GM12875 (cell line): ENCODE results near the gene ARHGAP45.

Experiments used
- H3K4me3 ChIP-seq: one replicate; pipeline ENCODE4 v1.5.1; 2011; ENCODE audit warnings: low read depth, low read length, control low read depth
- TF ChIP-seq, protein P1 (sequence below): IDR thresholded peaks from 2 replicates; pipeline ENCODE4 v1.5.1; 2011; ENCODE audit warnings: low read depth, mild to moderate bottlenecking, control low read depth, inconsistent platforms, low read length, moderate library complexity, borderline replicate concordance; ENCODE audit not compliant: insufficient read depth

The ARHGAP45 gene

GRCh38 chr19:1101337-1101698, 34.4 kb downstream of the ARHGAP45 start:
- H3K4me3 ChIP-seq = no peak overlapping the region

DNA sequence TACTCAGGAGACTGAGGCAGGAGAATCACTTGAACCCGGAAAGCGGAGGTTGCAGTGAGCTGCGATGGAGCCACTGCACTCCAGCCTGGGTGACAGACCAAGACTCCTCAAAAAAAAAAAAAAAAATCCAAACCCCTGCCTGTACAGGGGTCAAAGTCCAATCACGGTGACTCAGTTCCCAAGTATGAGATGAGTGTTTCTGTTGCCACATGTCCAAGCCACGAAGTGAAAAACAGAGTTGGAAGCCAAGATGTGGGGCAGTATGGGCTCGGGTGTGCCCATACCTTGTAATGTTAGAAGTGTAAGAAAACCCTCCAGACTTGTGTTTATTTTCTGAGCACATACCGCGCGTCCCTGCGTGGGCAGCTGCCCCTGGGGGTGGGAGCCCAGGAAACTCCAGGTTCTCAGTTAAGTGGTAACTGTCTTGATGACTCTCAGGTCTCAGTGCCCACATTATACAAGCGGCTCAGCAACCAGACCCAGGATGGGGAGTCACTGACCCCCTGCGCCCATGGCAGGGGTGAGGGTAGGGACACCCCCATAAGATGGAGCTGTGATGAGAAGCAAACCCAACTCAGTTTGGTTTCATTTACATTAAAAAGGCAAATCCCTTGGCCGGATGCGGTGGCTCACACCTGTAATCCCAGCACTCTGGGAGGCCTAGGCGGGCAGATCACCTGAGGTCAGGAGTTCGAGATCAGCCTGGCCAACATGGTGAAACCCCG, 35.6 kb downstream of the ARHGAP45 start:
- TF ChIP-seq, protein P1, sequence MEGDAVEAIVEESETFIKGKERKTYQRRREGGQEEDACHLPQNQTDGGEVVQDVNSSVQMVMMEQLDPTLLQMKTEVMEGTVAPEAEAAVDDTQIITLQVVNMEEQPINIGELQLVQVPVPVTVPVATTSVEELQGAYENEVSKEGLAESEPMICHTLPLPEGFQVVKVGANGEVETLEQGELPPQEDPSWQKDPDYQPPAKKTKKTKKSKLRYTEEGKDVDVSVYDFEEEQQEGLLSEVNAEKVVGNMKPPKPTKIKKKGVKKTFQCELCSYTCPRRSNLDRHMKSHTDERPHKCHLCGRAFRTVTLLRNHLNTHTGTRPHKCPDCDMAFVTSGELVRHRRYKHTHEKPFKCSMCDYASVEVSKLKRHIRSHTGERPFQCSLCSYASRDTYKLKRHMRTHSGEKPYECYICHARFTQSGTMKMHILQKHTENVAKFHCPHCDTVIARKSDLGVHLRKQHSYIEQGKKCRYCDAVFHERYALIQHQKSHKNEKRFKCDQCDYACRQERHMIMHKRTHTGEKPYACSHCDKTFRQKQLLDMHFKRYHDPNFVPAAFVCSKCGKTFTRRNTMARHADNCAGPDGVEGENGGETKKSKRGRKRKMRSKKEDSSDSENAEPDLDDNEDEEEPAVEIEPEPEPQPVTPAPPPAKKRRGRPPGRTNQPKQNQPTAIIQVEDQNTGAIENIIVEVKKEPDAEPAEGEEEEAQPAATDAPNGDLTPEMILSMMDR = no peak
- H3K4me3 ChIP-seq = no peak overlapping the region

More at GRCh38 chr19:1101337-1101698, 34.4 kb downstream of the ARHGAP45 start:
- TF ChIP-seq, protein P1 = no peak

- TF ChIP-seq, protein P1 = no peak
- H3K4me3 ChIP-seq = no peak overlapping the region
These were observed 36.3 kb downstream of the ARHGAP45 start for GRCh38 chr19:1103132-1103707.

DNA sequence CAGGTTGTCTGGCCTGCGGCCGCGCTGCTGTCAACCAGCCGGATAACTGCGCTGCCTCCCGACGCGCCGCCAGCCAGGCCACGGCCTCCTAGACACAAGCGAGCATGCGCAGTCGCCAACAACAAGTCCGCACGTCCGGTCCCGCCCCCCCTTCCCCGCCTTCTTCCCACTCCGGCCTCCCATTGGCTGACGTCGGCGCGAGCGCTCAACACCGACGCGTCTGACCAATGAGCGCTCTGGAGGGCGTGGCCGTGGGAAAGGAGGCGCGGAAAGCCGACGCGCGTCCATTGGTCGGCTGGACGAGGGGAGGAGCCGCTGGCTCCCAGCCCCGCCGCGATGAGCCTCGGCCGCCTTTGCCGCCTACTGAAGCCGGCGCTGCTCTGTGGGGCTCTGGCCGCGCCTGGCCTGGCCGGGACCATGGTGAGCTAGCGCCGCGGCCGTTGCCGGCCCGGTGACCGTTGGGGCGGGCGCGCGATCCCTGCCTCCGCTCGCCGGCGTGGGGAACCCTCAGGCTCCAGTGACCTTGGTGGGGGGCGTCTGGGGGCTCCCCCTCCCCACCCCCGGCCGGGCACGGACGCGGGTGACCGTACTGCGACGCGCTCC, 36.8 kb downstream of the ARHGAP45 start, which contains the start of gene GPX4:
Gene GPX4 (plus strand): TSS at position 287 of the 603 bp plus-strand sequence. CDS start 50 bp downstream, at position 337.
- TF ChIP-seq, protein P1 = no peak
- peak within 1 kb of the TSS; percentile 85 for H3K4me3 ChIP-seq

DNA sequence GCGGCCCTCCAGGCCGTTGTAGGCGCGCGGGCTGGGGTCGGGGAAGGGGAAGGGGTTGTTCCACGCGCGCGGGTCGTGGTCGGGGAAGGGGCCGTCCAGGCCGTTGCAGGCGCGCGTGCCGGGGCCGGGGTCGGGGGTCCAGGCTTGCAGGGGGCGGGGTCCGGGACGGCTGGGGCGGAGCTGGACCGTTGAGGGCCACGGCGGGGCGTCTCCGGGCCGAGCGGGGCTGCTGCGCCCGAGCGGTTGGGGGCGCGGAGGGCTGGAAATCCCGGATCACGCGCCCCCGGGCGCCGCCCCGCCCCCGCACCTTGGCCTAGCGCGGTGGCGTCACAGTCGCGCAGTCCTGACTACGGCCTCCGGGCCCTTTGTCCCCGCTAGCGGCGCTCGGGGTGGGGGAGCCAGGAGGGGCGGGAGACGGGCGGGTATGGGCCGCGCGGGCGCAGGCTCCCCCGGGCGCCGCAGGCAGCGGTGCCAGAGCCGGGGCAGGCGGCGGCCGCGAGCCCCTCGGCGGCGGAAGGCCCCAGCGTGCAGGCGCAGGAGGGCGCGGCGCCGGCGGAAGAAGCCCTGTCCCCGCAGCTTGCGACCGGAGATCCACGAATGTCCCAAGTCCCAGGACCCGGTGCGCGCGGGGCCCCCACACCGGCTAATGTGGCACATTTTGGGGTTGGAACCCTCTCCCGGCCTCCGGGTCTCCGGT, 37.5 kb downstream of the ARHGAP45 start:
- H3K4me3 ChIP-seq = peak overlapping the region; percentile 85
- TF ChIP-seq, protein P1 = no peak

- peak overlapping the region; percentile 85 for H3K4me3 ChIP-seq
- TF ChIP-seq, protein P1 = no peak
These were observed 38.3 kb downstream of the ARHGAP45 start for GRCh38 chr19:1105008-1105872.
